ENCODE results near the gene RNF125. TPM values are rescaled to one million over a fixed set of nuclear protein-coding genes. Genes with fewer than 3 reads are reported as not detected.

The RNF125 gene
- total and polyA plus RNA-seq, 4 donors, result 1.4 to 9.2 (median 3.3) TPM

DNA sequence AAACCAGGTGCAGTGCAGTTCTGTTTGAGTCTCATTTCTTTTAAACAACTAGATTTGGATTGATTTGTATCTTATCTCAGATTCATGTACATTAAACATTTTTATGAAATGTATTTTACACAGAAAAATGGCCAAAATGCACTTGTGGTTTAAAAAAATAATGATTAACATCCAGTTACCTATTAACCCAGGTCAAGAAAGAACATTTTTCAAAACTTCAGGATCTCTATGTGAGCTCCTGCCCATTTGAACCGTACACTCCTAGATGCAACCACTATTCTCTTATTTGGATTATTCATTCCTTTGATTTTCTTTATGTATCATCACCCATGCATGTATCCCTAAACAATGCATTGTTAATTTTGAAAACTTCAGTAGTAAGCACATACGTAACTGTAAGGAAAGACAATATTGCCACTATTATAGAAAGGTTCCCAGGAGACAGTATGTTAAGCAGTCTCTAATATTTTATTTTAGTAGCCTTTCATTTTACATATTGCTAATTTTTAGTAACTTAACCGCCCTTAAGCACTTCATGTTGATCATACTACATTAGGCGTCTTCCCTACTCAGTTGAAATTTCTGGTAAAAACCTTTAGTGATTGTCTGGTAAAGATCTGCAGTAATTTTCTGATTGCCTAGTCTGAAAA lies 95.8 kb downstream of the RNF125 start:
- no peak overlapping the region for H3K27ac ChIP-seq (ENCODE audit: low read depth in 1 of 2, low read length in 1 of 2)
- H3K9me3 ChIP-seq (ENCODE audit: control insufficient read depth in 4 of 4, insufficient read depth in 3 of 4, low read length in 3 of 4), result no peaks in the 10 kb centered on the region
- peaks cover 0 to 7% (median 0%) of the 10 kb centered on the region in 5 donors for H3K4me1 ChIP-seq (ENCODE audit: control insufficient read depth in 5 of 5, insufficient read depth in 5 of 5, low read length in 5 of 5)
- H3K27me3 ChIP-seq (ENCODE audit: control insufficient read depth in 3 of 3, insufficient read depth in 3 of 3, low read length in 2 of 3), result no peaks in the 10 kb centered on the region
- H3K9ac ChIP-seq (ENCODE audit: insufficient read depth in 1 of 2, low read length in 2 of 2), result no peak overlapping the region
- TF ChIP-seq, protein P1, sequence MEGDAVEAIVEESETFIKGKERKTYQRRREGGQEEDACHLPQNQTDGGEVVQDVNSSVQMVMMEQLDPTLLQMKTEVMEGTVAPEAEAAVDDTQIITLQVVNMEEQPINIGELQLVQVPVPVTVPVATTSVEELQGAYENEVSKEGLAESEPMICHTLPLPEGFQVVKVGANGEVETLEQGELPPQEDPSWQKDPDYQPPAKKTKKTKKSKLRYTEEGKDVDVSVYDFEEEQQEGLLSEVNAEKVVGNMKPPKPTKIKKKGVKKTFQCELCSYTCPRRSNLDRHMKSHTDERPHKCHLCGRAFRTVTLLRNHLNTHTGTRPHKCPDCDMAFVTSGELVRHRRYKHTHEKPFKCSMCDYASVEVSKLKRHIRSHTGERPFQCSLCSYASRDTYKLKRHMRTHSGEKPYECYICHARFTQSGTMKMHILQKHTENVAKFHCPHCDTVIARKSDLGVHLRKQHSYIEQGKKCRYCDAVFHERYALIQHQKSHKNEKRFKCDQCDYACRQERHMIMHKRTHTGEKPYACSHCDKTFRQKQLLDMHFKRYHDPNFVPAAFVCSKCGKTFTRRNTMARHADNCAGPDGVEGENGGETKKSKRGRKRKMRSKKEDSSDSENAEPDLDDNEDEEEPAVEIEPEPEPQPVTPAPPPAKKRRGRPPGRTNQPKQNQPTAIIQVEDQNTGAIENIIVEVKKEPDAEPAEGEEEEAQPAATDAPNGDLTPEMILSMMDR (IDR thresholded peaks at IDR 0.05; ENCODE audit: control extremely low read depth, extremely low read depth), result no peak
- peaks cover 0 to 19% (median 10%) of the 10 kb centered on the region in 4 donors for H3K36me3 ChIP-seq (ENCODE audit: control insufficient read depth in 4 of 4, insufficient read depth in 4 of 4, low read length in 4 of 4)
- WGBS, 2 donors, result 93 to 96% methylated on average over 4 of the region's 4 CpGs
- DNase-seq, result peak in 1 of 3 donors; percentile 31
- ATAC-seq (ENCODE audit: insufficient read depth, low FRiP score), result no peak
- H3K4me3 ChIP-seq, result no peak overlapping the region

DNA sequence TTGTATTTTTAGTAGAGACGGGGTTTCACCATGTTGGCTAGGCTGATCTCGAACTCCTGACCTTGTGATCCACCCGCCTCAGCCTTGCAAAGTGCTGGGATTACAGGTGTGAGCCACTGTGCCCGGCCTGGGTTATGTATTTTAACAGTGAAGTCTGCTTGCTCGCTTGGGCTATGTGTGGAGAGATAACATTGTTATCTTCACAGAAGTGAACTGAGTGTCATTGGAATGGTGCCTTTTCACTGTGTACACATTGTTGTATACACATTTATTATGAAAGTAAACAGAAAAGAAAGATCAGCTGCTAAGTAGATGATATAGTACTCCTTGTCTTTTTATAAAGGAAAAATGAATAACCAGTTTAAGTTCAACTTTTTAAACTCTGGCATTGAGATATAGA lies 103.4 kb downstream of the RNF125 start:
- Histone ChIP-seq H3K27ac (ENCODE audit: low read depth in 1 of 2, low read length in 1 of 2) (no peak overlapping the region), H3K36me3 (ENCODE audit: control insufficient read depth in 4 of 4, insufficient read depth in 4 of 4, low read length in 4 of 4) (peaks cover 5 to 12% (median 8%) of the 10 kb centered on the region in 4 donors), H3K4me3 (no peak overlapping the region), H3K9me3 (ENCODE audit: control insufficient read depth in 4 of 4, insufficient read depth in 3 of 4, low read length in 3 of 4) (no peaks in the 10 kb centered on the region), H3K27me3 (ENCODE audit: control insufficient read depth in 3 of 3, insufficient read depth in 3 of 3, low read length in 2 of 3) (no peaks in the 10 kb centered on the region), H3K4me1 (ENCODE audit: control insufficient read depth in 5 of 5, insufficient read depth in 5 of 5, low read length in 5 of 5) (no peaks in the 10 kb centered on the region), H3K9ac (ENCODE audit: insufficient read depth in 1 of 2, low read length in 2 of 2) (no peak overlapping the region)
- ATAC-seq (ENCODE audit: insufficient read depth, low FRiP score) (no peak), DNase-seq (no peak)
- 79 to 92% methylated on average over 5 of the region's 5 CpGs for WGBS, 2 donors
- TF ChIP-seq, protein P1 (IDR thresholded peaks at IDR 0.05; ENCODE audit: control extremely low read depth, extremely low read depth), result no peak

Other genes with a start within 250 kb of the RNF125 start
- 10 to 100 TPM; 51.3 to 73.5 TPM for gene TRAPPC8, start 75.7 kb upstream of the RNF125 start, total RNA-seq
- 10 to 100 TPM; 12.4 to 20.3 TPM for gene TRAPPC8, start 75.7 kb upstream of the RNF125 start, polyA plus RNA-seq
- gene RNF138, start 73.0 kb downstream of the RNF125 start, total RNA-seq, result 10 to 100 TPM; 23.6 to 37.9 TPM
- gene RNF138, start 73.0 kb downstream of the RNF125 start, polyA plus RNA-seq, result 10 to 100 TPM; 13.1 to 22.1 TPM
- gene MEP1B, start 171.2 kb downstream of the RNF125 start, total RNA-seq, result not detected
- gene MEP1B, start 171.2 kb downstream of the RNF125 start, polyA plus RNA-seq, result not detected

Measured in lung (tissue), 12 donors.